Fibroblast of lung (primary cell): ENCODE data around the gene DOK6. TPM values are rescaled to one million over a fixed set of nuclear protein-coding genes. Genes with fewer than 3 reads are reported as not detected.

ENCODE experiments used
- DNase-seq, 2 donors: peaks; one replicate each; pipeline versions ENCODE4 v3.0.0 to v3.0.0-alpha.2; 2010; ENCODE audit warnings: low read depth in 2 of 2
- H2AFZ ChIP-seq: 2 replicates; pipeline ENCODE4 v1.5.1; 2012; ENCODE audit warnings: low read length, control low read depth, inconsistent platforms
- H3K27ac ChIP-seq: 2 replicates; pipeline ENCODE4 v1.5.1; 2011; ENCODE audit warnings: low read length, control low read depth; ENCODE audit not compliant: insufficient read depth
- H3K27me3 ChIP-seq: 2 replicates; pipeline ENCODE4 v1.5.1; 2011; ENCODE audit warnings: mild to moderate bottlenecking, low read length; ENCODE audit not compliant: control insufficient read depth, insufficient read depth
- H3K36me3 ChIP-seq: 2 replicates; pipeline ENCODE4 v1.5.1; 2011; ENCODE audit warnings: low read length; ENCODE audit not compliant: control insufficient read depth, insufficient read depth
- H3K4me1 ChIP-seq: 2 replicates; pipeline ENCODE4 v1.5.1; 2011; ENCODE audit warnings: low read length; ENCODE audit not compliant: control insufficient read depth, insufficient read depth; ENCODE audit errors: extremely low read depth
- H3K4me2 ChIP-seq: 2 replicates; pipeline ENCODE4 v1.5.1; 2011; ENCODE audit warnings: low read length, control low read depth; ENCODE audit not compliant: insufficient read depth; ENCODE audit errors: extremely low read depth
- H3K4me3 ChIP-seq, 4 experiments: fragments of 200-600 bp in 1 of 4; sonication (generic) in 1 of 4; replicated peaks in 1 of 4; 2 replicates each; pipeline ENCODE4 v1.5.1; 2011 to 2016; ENCODE audit warnings: low read length in 4 of 4, low read depth in 3 of 4, mild to moderate bottlenecking in 3 of 4, control low read depth in 2 of 4, inconsistent platforms in 1 of 4, mixed read lengths in 1 of 4; ENCODE audit not compliant: insufficient read depth in 1 of 4; ENCODE audit errors: control extremely low read depth in 1 of 4
- H3K79me2 ChIP-seq: 2 replicates; pipeline ENCODE4 v1.5.1; 2012; ENCODE audit warnings: mild to moderate bottlenecking, low read length, inconsistent platforms; ENCODE audit not compliant: control insufficient read depth, insufficient read depth
- H3K9ac ChIP-seq: 2 replicates; pipeline ENCODE4 v1.5.1; 2011; ENCODE audit warnings: mild to moderate bottlenecking, low read length, control low read depth; ENCODE audit not compliant: insufficient read depth
- H3K9me3 ChIP-seq: 2 replicates; pipeline ENCODE4 v1.5.1; 2012; ENCODE audit warnings: low read depth, low read length; ENCODE audit not compliant: control insufficient read depth, insufficient read depth
- H4K20me1 ChIP-seq: 2 replicates; pipeline ENCODE4 v1.5.1; 2011; ENCODE audit warnings: low read length; ENCODE audit not compliant: control insufficient read depth, insufficient read depth; ENCODE audit errors: extremely low read depth
- EZH2 ChIP-seq: IDR thresholded peaks from 2 replicates; pipeline ENCODE4 v1.5.1; 2012; ENCODE audit warnings: low read length, control low read depth, mild to moderate bottlenecking; ENCODE audit errors: missing control alignments
- polyA plus RNA-seq, 2 donors: library from polyadenylated mRNA; depleted of rRNA in 1 of 2; stranded (reverse) in 1 of 2; unstranded in 1 of 2; fragments of >200 nt; gene quantifications; 2 replicates each; pipeline ENCODE4 v1.2.1, GENCODE V29; 2011 to 2012; ENCODE audit warnings: missing spikeins in 1 of 2
- total RNA-seq: library from RNA; depleted of rRNA; stranded (reverse); fragments of >200 nt; gene quantifications from 2 replicates; pipeline ENCODE4 v1.2.1, GENCODE V29; 2014
- TF ChIP-seq, protein P1 (sequence below), 2 donors: IDR thresholded peaks in 1 of 2; conservative IDR thresholded peaks in 1 of 2; 1 replicate in 1 of 2; 2 replicates in 1 of 2; pipeline ENCODE4 v1.5.1; 2011 to 2012; ENCODE audit warnings: low read length in 2 of 2, control low read depth in 1 of 2, inconsistent platforms in 1 of 2, low read depth in 1 of 2, mild to moderate bottlenecking in 1 of 2

The DOK6 gene
- total and polyA plus RNA-seq, 2 donors (not counting 1 experiment from before 2014, with no cell fraction given): 4.0 to 7.8 TPM

DNA sequence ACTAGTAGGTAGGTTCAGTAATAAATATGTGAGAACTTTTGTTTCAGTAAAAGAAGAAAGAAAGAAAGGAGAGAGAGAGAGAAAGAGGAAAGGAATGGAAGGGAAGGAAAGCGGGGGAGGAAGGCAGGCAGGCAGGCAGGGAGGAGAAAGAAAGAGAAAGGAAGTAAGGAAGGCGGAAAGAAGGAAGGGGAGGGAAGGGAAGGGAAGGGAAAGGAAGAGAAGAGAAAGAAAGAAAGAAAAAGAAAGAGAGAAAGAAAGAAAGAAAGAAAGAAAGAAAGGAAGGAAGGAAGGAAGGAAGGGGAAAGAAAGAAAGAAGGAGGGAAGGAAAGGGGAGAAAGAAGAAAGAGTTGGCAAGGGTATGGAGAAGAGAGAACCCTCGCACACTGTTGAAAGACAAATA is 479.4 kb downstream of the DOK6 start:
- Histone ChIP-seq H3K4me3 (no peak overlapping the region), H3K4me1 (no peaks in the 10 kb centered on the region), H3K9ac (no peak overlapping the region), H3K36me3 (no peaks in the 10 kb centered on the region), H3K27ac (no peak overlapping the region), H3K27me3 (no peaks in the 10 kb centered on the region), H3K9me3 (no peaks in the 10 kb centered on the region), H4K20me1 (no peaks in the 10 kb centered on the region), H2AFZ (no peak overlapping the region), H3K79me2 (no peaks in the 10 kb centered on the region), H3K4me2 (no peak overlapping the region)
- TF ChIP-seq, protein P1, sequence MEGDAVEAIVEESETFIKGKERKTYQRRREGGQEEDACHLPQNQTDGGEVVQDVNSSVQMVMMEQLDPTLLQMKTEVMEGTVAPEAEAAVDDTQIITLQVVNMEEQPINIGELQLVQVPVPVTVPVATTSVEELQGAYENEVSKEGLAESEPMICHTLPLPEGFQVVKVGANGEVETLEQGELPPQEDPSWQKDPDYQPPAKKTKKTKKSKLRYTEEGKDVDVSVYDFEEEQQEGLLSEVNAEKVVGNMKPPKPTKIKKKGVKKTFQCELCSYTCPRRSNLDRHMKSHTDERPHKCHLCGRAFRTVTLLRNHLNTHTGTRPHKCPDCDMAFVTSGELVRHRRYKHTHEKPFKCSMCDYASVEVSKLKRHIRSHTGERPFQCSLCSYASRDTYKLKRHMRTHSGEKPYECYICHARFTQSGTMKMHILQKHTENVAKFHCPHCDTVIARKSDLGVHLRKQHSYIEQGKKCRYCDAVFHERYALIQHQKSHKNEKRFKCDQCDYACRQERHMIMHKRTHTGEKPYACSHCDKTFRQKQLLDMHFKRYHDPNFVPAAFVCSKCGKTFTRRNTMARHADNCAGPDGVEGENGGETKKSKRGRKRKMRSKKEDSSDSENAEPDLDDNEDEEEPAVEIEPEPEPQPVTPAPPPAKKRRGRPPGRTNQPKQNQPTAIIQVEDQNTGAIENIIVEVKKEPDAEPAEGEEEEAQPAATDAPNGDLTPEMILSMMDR (conservative IDR thresholded peaks at IDR 0.05 in 1 of 2, IDR thresholded peaks at IDR 0.05 in 1 of 2; ENCODE audit: low read depth in 1 of 2, low read length in 2 of 2): no peak
- TF ChIP-seq EZH2: no peak
- no peak for DNase-seq

DNA sequence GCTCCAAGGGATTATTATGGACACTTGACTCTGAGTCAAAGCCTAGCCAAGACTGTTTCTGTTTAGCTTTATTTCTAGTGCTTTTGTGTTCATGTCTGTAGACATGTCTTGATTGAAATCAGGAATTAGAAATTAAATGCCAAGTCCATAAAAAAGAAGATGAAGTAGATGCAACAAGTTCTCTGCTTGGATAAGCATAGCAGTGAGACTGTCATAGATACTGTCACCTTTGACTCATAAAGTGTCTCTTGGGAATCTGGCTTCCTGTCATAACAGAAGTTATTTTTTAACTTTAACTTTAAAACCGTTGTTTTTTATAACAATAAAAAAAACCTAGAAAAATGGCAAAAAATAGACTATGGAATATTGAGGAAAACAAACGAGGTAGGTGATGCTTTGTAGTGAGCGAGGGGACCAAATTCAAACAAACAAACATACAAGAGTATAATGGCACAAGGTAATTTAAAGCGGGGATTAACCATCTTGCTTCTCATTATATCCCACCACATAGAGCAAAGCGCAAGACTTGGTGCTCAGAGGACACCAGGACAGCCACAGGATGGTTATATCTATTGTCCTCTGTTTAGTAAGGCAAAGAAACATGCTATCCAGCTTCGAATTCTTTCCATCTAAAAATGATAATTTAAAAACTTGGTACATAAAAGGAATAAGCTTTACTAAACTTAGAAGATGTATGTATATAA is 482.4 kb downstream of the DOK6 start:
- no peak for DNase-seq

DNA sequence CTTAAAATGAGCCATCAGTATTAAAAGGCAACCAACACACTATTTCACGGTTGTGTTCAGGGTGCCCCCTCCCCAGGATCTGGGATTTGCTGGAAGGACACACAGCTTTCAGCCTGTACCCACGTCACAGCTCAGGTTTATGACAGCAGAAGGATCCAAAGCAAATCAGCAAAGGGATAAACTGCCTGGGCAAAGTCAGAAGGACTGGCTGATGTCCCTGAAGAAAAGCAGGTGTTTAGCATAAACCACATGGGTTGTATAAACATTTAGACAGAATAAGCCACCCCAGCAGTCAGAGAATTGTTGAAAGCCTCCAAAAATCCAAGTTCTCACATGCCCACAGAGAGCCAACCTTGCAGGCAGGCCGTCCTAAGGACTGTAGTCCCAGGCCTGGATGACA is 483.1 kb downstream of the DOK6 start:
- Histone ChIP-seq H3K9ac (no peak overlapping the region), H2AFZ (no peak overlapping the region), H3K27me3 (no peaks in the 10 kb centered on the region), H3K79me2 (no peaks in the 10 kb centered on the region), H3K9me3 (no peaks in the 10 kb centered on the region), H3K4me3 (no peak overlapping the region), H4K20me1 (no peaks in the 10 kb centered on the region), H3K36me3 (no peaks in the 10 kb centered on the region), H3K4me1 (no peaks in the 10 kb centered on the region), H3K27ac (no peak overlapping the region), H3K4me2 (no peak overlapping the region)
- TF ChIP-seq, protein P1 (conservative IDR thresholded peaks at IDR 0.05 in 1 of 2, IDR thresholded peaks at IDR 0.05 in 1 of 2; ENCODE audit: low read depth in 1 of 2, low read length in 2 of 2): no peak
- DNase-seq: peak in 1 of 2 donors; percentile 2

More for the DNA sequence above, 482.4 kb downstream of the DOK6 start:
- H3K79me2 ChIP-seq: no peaks in the 10 kb centered on the region
- no peaks in the 10 kb centered on the region for H3K9me3 ChIP-seq
- TF ChIP-seq, protein P1 (conservative IDR thresholded peaks at IDR 0.05 in 1 of 2, IDR thresholded peaks at IDR 0.05 in 1 of 2; ENCODE audit: low read depth in 1 of 2, low read length in 2 of 2): no peak
- no peak for TF ChIP-seq EZH2
- H4K20me1 ChIP-seq: no peaks in the 10 kb centered on the region
- no peaks in the 10 kb centered on the region for H3K36me3 ChIP-seq
- no peaks in the 10 kb centered on the region for H3K4me1 ChIP-seq
- H3K27me3 ChIP-seq: no peaks in the 10 kb centered on the region
- H3K27ac ChIP-seq: no peak overlapping the region
- no peak overlapping the region for H3K9ac ChIP-seq
- no peak overlapping the region for H3K4me3 ChIP-seq
- no peak overlapping the region for H3K4me2 ChIP-seq
- no peak overlapping the region for H2AFZ ChIP-seq
